Liver (tissue), 3 donors: ENCODE measurements around the gene FRS3.

Experiments
- EGR1 ChIP-seq, 2 donors: IDR thresholded peaks; 2 replicates each; pipeline ENCODE4 v1.6.1; 2016 to 2018; ENCODE audit warnings: antibody characterized with exemption in 2 of 2, low read depth in 2 of 2
- HNF4A ChIP-seq, 2 donors: conservative IDR thresholded peaks; 2 replicates each; pipeline ENCODE4 v1.6.1; 2016; ENCODE audit warnings: antibody characterized with exemption in 2 of 2, mild to moderate bottlenecking in 2 of 2
- RAD21 ChIP-seq, 2 donors: IDR thresholded peaks; 2 replicates each; pipeline ENCODE4 v1.6.1; 2016; ENCODE audit warnings: antibody characterized with exemption in 2 of 2, mild to moderate bottlenecking in 2 of 2
- SP1 ChIP-seq: IDR thresholded peaks from 2 replicates; pipeline ENCODE4 v1.6.1; 2018; ENCODE audit warnings: antibody characterized with exemption, mild to moderate bottlenecking
- TAF1 ChIP-seq: conservative IDR thresholded peaks from 2 replicates; pipeline ENCODE4 v1.6.1; 2016; ENCODE audit warnings: antibody characterized with exemption, mild to moderate bottlenecking
- YY1 ChIP-seq: IDR thresholded peaks from 2 replicates; pipeline ENCODE4 v1.6.1; 2016; ENCODE audit warnings: antibody characterized with exemption, mild to moderate bottlenecking
- TF ChIP-seq, protein P1 (sequence below): fragments of 150-350 bp; IDR thresholded peaks from 2 replicates; pipeline ENCODE4 v1.5.1; 2017; ENCODE audit warnings: improper control_type of control experiment, low read depth, low read length; ENCODE audit not compliant: missing input control
- TF ChIP-seq, protein P2 (sequence below): IDR thresholded peaks from 2 replicates; pipeline ENCODE4 v1.6.1; 2016; ENCODE audit warnings: antibody characterized with exemption, mild to moderate bottlenecking
- TF ChIP-seq, protein P3 (sequence below): IDR thresholded peaks from 2 replicates; pipeline ENCODE4 v1.6.1; 2016; ENCODE audit warnings: antibody characterized with exemption
- TF ChIP-seq, protein P4 (sequence below): IDR thresholded peaks from 2 replicates; pipeline ENCODE4 v1.6.1; 2016; ENCODE audit warnings: antibody characterized with exemption
- donor health status: healthy.
- donor health status: healthy.

DNA sequence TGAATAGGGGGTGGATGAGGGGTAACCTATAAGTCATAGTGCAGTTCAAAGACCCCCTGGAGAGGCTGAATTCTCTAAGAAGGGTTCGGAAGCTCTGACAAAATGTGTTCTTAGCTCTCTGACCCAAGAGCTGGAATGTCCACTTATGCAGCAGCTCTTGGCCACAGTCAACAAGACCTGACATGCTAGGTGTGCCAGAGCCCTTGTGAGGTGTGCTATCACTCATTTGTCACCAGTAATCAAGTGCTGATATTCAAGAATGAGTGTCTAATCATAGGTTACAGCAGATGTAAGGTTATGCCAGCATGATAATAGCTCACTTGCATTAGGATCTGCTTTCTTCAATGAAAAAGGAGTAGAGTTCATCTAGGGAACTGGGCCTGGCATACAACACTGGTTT is 35.9 kb upstream of the FRS3 start:
- TF ChIP-seq, protein P1, sequence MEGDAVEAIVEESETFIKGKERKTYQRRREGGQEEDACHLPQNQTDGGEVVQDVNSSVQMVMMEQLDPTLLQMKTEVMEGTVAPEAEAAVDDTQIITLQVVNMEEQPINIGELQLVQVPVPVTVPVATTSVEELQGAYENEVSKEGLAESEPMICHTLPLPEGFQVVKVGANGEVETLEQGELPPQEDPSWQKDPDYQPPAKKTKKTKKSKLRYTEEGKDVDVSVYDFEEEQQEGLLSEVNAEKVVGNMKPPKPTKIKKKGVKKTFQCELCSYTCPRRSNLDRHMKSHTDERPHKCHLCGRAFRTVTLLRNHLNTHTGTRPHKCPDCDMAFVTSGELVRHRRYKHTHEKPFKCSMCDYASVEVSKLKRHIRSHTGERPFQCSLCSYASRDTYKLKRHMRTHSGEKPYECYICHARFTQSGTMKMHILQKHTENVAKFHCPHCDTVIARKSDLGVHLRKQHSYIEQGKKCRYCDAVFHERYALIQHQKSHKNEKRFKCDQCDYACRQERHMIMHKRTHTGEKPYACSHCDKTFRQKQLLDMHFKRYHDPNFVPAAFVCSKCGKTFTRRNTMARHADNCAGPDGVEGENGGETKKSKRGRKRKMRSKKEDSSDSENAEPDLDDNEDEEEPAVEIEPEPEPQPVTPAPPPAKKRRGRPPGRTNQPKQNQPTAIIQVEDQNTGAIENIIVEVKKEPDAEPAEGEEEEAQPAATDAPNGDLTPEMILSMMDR, result no peak
- TF ChIP-seq, protein P2, sequence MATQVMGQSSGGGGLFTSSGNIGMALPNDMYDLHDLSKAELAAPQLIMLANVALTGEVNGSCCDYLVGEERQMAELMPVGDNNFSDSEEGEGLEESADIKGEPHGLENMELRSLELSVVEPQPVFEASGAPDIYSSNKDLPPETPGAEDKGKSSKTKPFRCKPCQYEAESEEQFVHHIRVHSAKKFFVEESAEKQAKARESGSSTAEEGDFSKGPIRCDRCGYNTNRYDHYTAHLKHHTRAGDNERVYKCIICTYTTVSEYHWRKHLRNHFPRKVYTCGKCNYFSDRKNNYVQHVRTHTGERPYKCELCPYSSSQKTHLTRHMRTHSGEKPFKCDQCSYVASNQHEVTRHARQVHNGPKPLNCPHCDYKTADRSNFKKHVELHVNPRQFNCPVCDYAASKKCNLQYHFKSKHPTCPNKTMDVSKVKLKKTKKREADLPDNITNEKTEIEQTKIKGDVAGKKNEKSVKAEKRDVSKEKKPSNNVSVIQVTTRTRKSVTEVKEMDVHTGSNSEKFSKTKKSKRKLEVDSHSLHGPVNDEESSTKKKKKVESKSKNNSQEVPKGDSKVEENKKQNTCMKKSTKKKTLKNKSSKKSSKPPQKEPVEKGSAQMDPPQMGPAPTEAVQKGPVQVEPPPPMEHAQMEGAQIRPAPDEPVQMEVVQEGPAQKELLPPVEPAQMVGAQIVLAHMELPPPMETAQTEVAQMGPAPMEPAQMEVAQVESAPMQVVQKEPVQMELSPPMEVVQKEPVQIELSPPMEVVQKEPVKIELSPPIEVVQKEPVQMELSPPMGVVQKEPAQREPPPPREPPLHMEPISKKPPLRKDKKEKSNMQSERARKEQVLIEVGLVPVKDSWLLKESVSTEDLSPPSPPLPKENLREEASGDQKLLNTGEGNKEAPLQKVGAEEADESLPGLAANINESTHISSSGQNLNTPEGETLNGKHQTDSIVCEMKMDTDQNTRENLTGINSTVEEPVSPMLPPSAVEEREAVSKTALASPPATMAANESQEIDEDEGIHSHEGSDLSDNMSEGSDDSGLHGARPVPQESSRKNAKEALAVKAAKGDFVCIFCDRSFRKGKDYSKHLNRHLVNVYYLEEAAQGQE, result no peak
- TF ChIP-seq RAD21 (IDR thresholded peaks at IDR 0.05), result no peak
- TF ChIP-seq, protein P3, sequence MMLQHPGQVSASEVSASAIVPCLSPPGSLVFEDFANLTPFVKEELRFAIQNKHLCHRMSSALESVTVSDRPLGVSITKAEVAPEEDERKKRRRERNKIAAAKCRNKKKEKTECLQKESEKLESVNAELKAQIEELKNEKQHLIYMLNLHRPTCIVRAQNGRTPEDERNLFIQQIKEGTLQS, result no peak
- no peak for TF ChIP-seq SP1
- TF ChIP-seq TAF1, result no peak
- no peak for TF ChIP-seq EGR1 (IDR thresholded peaks at IDR 0.05; ENCODE audit: low read depth in 2 of 2)
- TF ChIP-seq, protein P4, sequence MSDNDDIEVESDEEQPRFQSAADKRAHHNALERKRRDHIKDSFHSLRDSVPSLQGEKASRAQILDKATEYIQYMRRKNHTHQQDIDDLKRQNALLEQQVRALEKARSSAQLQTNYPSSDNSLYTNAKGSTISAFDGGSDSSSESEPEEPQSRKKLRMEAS, result no peak
- no peak for TF ChIP-seq YY1
- TF ChIP-seq HNF4A (conservative IDR thresholded peaks at IDR 0.05), result no peak
